Liver (tissue), 9 donors: ENCODE data around the gene TADA2A. TPM values are rescaled to one million over a fixed set of nuclear protein-coding genes. Genes with fewer than 3 reads are reported as not detected.

ENCODE experiments used
- DNase-seq: peaks from one replicate; pipeline ENCODE4 v3.0.0-alpha.2; 2017; ENCODE audit warnings: low spot score
- H3K27ac ChIP-seq, 2 donors: one replicate each; pipeline ENCODE4 v1.7.0; 2013; ENCODE audit warnings: inconsistent platforms in 2 of 2, low read length in 2 of 2, control low read depth in 1 of 2, low read depth in 1 of 2, mild to moderate bottlenecking in 1 of 2
- H3K27me3 ChIP-seq, 4 donors: one replicate each; pipeline versions ENCODE4 v1.6.1 to v1.7.0; 2013; ENCODE audit warnings: low read length in 3 of 4, inconsistent platforms in 1 of 4, mild to moderate bottlenecking in 1 of 4, moderate library complexity in 1 of 4; ENCODE audit not compliant: control insufficient read depth in 4 of 4, insufficient read depth in 4 of 4
- H3K36me3 ChIP-seq, 4 donors: one replicate each; pipeline versions ENCODE4 v1.6.1 to v1.7.0; 2013; ENCODE audit warnings: low read length in 3 of 4, mild to moderate bottlenecking in 3 of 4, low read depth in 1 of 4, moderate library complexity in 1 of 4; ENCODE audit not compliant: control insufficient read depth in 4 of 4, insufficient read depth in 3 of 4
- H3K4me1 ChIP-seq, 4 donors: one replicate each; pipeline versions ENCODE4 v1.6.1 to v1.7.0; 2013; ENCODE audit warnings: low read length in 3 of 4, mild to moderate bottlenecking in 3 of 4, moderate library complexity in 1 of 4; ENCODE audit not compliant: control insufficient read depth in 4 of 4, insufficient read depth in 4 of 4
- H3K4me3 ChIP-seq, 3 donors: one replicate each; pipeline versions ENCODE4 v1.6.1 to v1.7.0; 2013; ENCODE audit warnings: low read length in 3 of 3, control low read depth in 1 of 3, low read depth in 1 of 3, mild to moderate bottlenecking in 1 of 3
- H3K9ac ChIP-seq, 2 donors: one replicate each; pipeline ENCODE4 v1.7.0; 2013; ENCODE audit warnings: low read length in 2 of 2, mild to moderate bottlenecking in 2 of 2, moderate library complexity in 2 of 2, control low read depth in 1 of 2, low read depth in 1 of 2
- H3K9me3 ChIP-seq, 4 donors: one replicate each; pipeline versions ENCODE4 v1.6.1 to v1.7.0; 2013; ENCODE audit warnings: low read length in 3 of 4; ENCODE audit not compliant: control insufficient read depth in 4 of 4
- ATF3 ChIP-seq: IDR thresholded peaks from 2 replicates; pipeline ENCODE4 v1.6.1; 2016; ENCODE audit warnings: antibody characterized with exemption
- CTCF ChIP-seq: fragments of 150-350 bp; IDR thresholded peaks from 2 replicates; pipeline ENCODE4 v1.5.1; 2017; ENCODE audit warnings: improper control_type of control experiment, low read depth, low read length; ENCODE audit not compliant: missing input control
- EGR1 ChIP-seq, 2 donors: IDR thresholded peaks; 2 replicates each; pipeline ENCODE4 v1.6.1; 2016 to 2018; ENCODE audit warnings: antibody characterized with exemption in 2 of 2, low read depth in 2 of 2
- FOXA1 ChIP-seq: IDR thresholded peaks from 2 replicates; pipeline ENCODE4 v1.6.1; 2016; ENCODE audit warnings: antibody characterized with exemption
- FOXA2 ChIP-seq: IDR thresholded peaks from 2 replicates; pipeline ENCODE4 v1.6.1; 2016; ENCODE audit warnings: antibody characterized with exemption
- GABPA ChIP-seq, 2 donors: IDR thresholded peaks in 1 of 2; conservative IDR thresholded peaks in 1 of 2; 2 replicates each; pipeline ENCODE4 v1.6.1; 2016; ENCODE audit warnings: antibody characterized with exemption in 2 of 2, mild to moderate bottlenecking in 1 of 2, moderate library complexity in 1 of 2
- HNF4A ChIP-seq, 2 donors: conservative IDR thresholded peaks; 2 replicates each; pipeline ENCODE4 v1.6.1; 2016; ENCODE audit warnings: antibody characterized with exemption in 2 of 2, mild to moderate bottlenecking in 2 of 2
- HNF4G ChIP-seq: IDR thresholded peaks from 2 replicates; pipeline ENCODE4 v1.6.1; 2016; ENCODE audit warnings: antibody characterized with exemption
- JUND ChIP-seq, 2 donors: IDR thresholded peaks; 2 replicates each; pipeline ENCODE4 v1.6.1; 2016; ENCODE audit warnings: antibody characterized with exemption in 2 of 2
- MAX ChIP-seq: IDR thresholded peaks from 2 replicates; pipeline ENCODE4 v1.6.1; 2016; ENCODE audit warnings: antibody characterized with exemption
- NR2F2 ChIP-seq: IDR thresholded peaks from 2 replicates; pipeline ENCODE4 v1.6.1; 2016; ENCODE audit warnings: antibody characterized with exemption
- RAD21 ChIP-seq, 2 donors: IDR thresholded peaks; 2 replicates each; pipeline ENCODE4 v1.6.1; 2016; ENCODE audit warnings: antibody characterized with exemption in 2 of 2, mild to moderate bottlenecking in 2 of 2
- REST ChIP-seq: IDR thresholded peaks from 2 replicates; pipeline ENCODE4 v1.6.1; 2016; ENCODE audit warnings: antibody characterized with exemption, mild to moderate bottlenecking
- RXRA ChIP-seq, 2 donors: IDR thresholded peaks; 2 replicates each; pipeline ENCODE4 v1.6.1; 2017 to 2018; ENCODE audit warnings: antibody characterized with exemption in 2 of 2, mild to moderate bottlenecking in 1 of 2
- SP1 ChIP-seq: IDR thresholded peaks from 2 replicates; pipeline ENCODE4 v1.6.1; 2018; ENCODE audit warnings: antibody characterized with exemption, mild to moderate bottlenecking
- TAF1 ChIP-seq: conservative IDR thresholded peaks from 2 replicates; pipeline ENCODE4 v1.6.1; 2016; ENCODE audit warnings: antibody characterized with exemption, mild to moderate bottlenecking
- YY1 ChIP-seq: IDR thresholded peaks from 2 replicates; pipeline ENCODE4 v1.6.1; 2016; ENCODE audit warnings: antibody characterized with exemption, mild to moderate bottlenecking
- ZBTB33 ChIP-seq: IDR thresholded peaks from 2 replicates; pipeline ENCODE4 v1.6.1; 2016; ENCODE audit warnings: antibody characterized with exemption
- WGBS: extraction: QIAGEN DNeasy Blood & Tissue Kit; methylation state at CpG from one replicate; pipeline ENCODE4 v1.1.7; 2013; 5-methylcytosine and 5-hydroxymethylcytosine counted together
- polyA plus RNA-seq, 2 donors: library from polyadenylated mRNA; stranded (reverse) in 1 of 2; unstranded in 1 of 2; fragments of 200-250 nt in 1 of 2; fragments of >200 nt in 1 of 2; fragmentation: Nextera tagmentation in 1 of 2; extraction: Ambion mirVana in 1 of 2; gene quantifications; one replicate each; pipeline versions ENCODE4 v1.2.1 to v1.2.3, GENCODE V29; 2013 to 2015
- total RNA-seq, 2 donors: library from RNA; depleted of rRNA; stranded (reverse); fragments of >200 nt; gene quantifications; one replicate each; pipeline ENCODE4 v1.2.3, GENCODE V29; 2014
- donor health status: healthy.
- donor health status: healthy.
- donor health status: healthy.
- donor health status: healthy.
- donor health status: healthy.

TADA2A gene
- total and polyA plus RNA-seq, 4 donors = 2.8 to 13.4 (median 8.2) TPM

- Histone ChIP-seq H3K27me3 (no peaks in the 10 kb centered on the region), H3K4me1 (no peaks in the 10 kb centered on the region), H3K9me3 (no peaks in the 10 kb centered on the region), H3K9ac (no peak overlapping the region), H3K27ac (no peak overlapping the region), H3K4me3 (no peak overlapping the region), H3K36me3 (peaks cover 3 to 23% (median 9%) of the 10 kb centered on the region in 4 donors)
- no peak for TF ChIP-seq EGR1 (IDR thresholded peaks at IDR 0.05; ENCODE audit: low read depth in 2 of 2)
- no peak for TF ChIP-seq SP1
- no peak for TF ChIP-seq JUND (IDR thresholded peaks at IDR 0.05)
- no peak for TF ChIP-seq MAX
- TF ChIP-seq ZBTB33 = no peak
- no peak for TF ChIP-seq NR2F2
- no peak for TF ChIP-seq GABPA (IDR thresholded peaks at IDR 0.05 in 1 of 2, conservative IDR thresholded peaks at IDR 0.05 in 1 of 2)
- TF ChIP-seq FOXA2 = no peak
- WGBS = 86% methylated on average over 3 of the region's 3 CpGs
- DNase-seq = no peak
These were observed 55.0 kb downstream of the TADA2A start for GRCh38 chr17:37461668-37462067.

GRCh38 chr17:37462492-37462891 lies 55.8 kb downstream of the TADA2A start:
- H3K36me3 ChIP-seq = peaks cover 4 to 23% (median 10%) of the 10 kb centered on the region in 4 donors
- no peaks in the 10 kb centered on the region for H3K4me1 ChIP-seq

More at GRCh38 chr17:37462492-37462891, 55.8 kb downstream of the TADA2A start:
- H3K27ac ChIP-seq = no peak overlapping the region
- no peak overlapping the region for H3K4me3 ChIP-seq
- WGBS = 95% methylated on average over 5 of the region's 5 CpGs
- H3K9me3 ChIP-seq = no peaks in the 10 kb centered on the region
- TF ChIP-seq RXRA (IDR thresholded peaks at IDR 0.05) (no peak), FOXA2 (no peak), HNF4G (no peak), GABPA (IDR thresholded peaks at IDR 0.05 in 1 of 2, conservative IDR thresholded peaks at IDR 0.05 in 1 of 2) (no peak), EGR1 (IDR thresholded peaks at IDR 0.05; ENCODE audit: low read depth in 2 of 2) (no peak), TAF1 (no peak), YY1 (no peak), NR2F2 (no peak), REST (no peak), ATF3 (no peak), JUND (IDR thresholded peaks at IDR 0.05) (no peak), RAD21 (IDR thresholded peaks at IDR 0.05) (no peak), FOXA1 (no peak), HNF4A (conservative IDR thresholded peaks at IDR 0.05) (no peak), ZBTB33 (no peak), CTCF (no peak), MAX (no peak), SP1 (no peak)
- H3K9ac ChIP-seq = no peak overlapping the region
- H3K27me3 ChIP-seq = no peaks in the 10 kb centered on the region
- no peak for DNase-seq
